ENCODE data around the gene RBMY1F.
"Not testable (repeated sequence)": the region's sequence is repeated elsewhere in the genome, so short reads cannot be mapped to it uniquely, and the experiment has no call there.

Gene RBMY1F

GRCh38 chrY:22182823-22183222, at the start of gene RBMY1F:
Gene RBMY1F, minus strand, starts transcription at chrY:22182923. Its CDS starts 1,954 bp downstream, at chrY:22180969.
- H3K27me3 ChIP-seq (ENCODE audit: control insufficient read depth in 5 of 5, insufficient read depth in 4 of 5, low read length in 5 of 5); H3K9ac ChIP-seq (ENCODE audit: low read length in 5 of 5); H3K36me3 ChIP-seq (ENCODE audit: control insufficient read depth in 5 of 5, insufficient read depth in 5 of 5, low read length in 5 of 5); H3K4me3 ChIP-seq (ENCODE audit: low read depth in 1 of 5, low read length in 5 of 5); H3K4me1 ChIP-seq (ENCODE audit: control insufficient read depth in 5 of 5, insufficient read depth in 5 of 5, low read length in 5 of 5); H3K9me3 ChIP-seq (ENCODE audit: control insufficient read depth in 5 of 5, low read length in 5 of 5); H3K27ac ChIP-seq (ENCODE audit: low read depth, low read length): not testable (repeated sequence)

GRCh38 chrY:22151144-22151543, 31.6 kb downstream of the RBMY1F start:
- H3K36me3 ChIP-seq (ENCODE audit: control insufficient read depth in 5 of 5, insufficient read depth in 5 of 5, low read length in 5 of 5); H3K4me3 ChIP-seq (ENCODE audit: low read depth in 1 of 5, low read length in 5 of 5); H3K9me3 ChIP-seq (ENCODE audit: control insufficient read depth in 5 of 5, low read length in 5 of 5); H3K4me1 ChIP-seq (ENCODE audit: control insufficient read depth in 5 of 5, insufficient read depth in 5 of 5, low read length in 5 of 5); H3K27ac ChIP-seq (ENCODE audit: low read depth, low read length); H3K9ac ChIP-seq (ENCODE audit: low read length in 5 of 5); H3K27me3 ChIP-seq (ENCODE audit: control insufficient read depth in 5 of 5, insufficient read depth in 4 of 5, low read length in 5 of 5): not testable (repeated sequence)

GRCh38 chrY:22141011-22141695, 41.6 kb downstream of the RBMY1F start:
- H3K36me3 ChIP-seq (ENCODE audit: control insufficient read depth in 5 of 5, insufficient read depth in 5 of 5, low read length in 5 of 5); H3K27me3 ChIP-seq (ENCODE audit: control insufficient read depth in 5 of 5, insufficient read depth in 4 of 5, low read length in 5 of 5); H3K4me3 ChIP-seq (ENCODE audit: low read depth in 1 of 5, low read length in 5 of 5); H3K9ac ChIP-seq (ENCODE audit: low read length in 5 of 5); H3K4me1 ChIP-seq (ENCODE audit: control insufficient read depth in 5 of 5, insufficient read depth in 5 of 5, low read length in 5 of 5); H3K9me3 ChIP-seq (ENCODE audit: control insufficient read depth in 5 of 5, low read length in 5 of 5); H3K27ac ChIP-seq (ENCODE audit: low read depth, low read length): not testable (repeated sequence)

- H3K4me3 ChIP-seq (ENCODE audit: low read depth in 1 of 5, low read length in 5 of 5); H3K4me1 ChIP-seq (ENCODE audit: control insufficient read depth in 5 of 5, insufficient read depth in 5 of 5, low read length in 5 of 5); H3K27ac ChIP-seq (ENCODE audit: low read depth, low read length); H3K36me3 ChIP-seq (ENCODE audit: control insufficient read depth in 5 of 5, insufficient read depth in 5 of 5, low read length in 5 of 5); H3K9me3 ChIP-seq (ENCODE audit: control insufficient read depth in 5 of 5, low read length in 5 of 5); H3K9ac ChIP-seq (ENCODE audit: low read length in 5 of 5); H3K27me3 ChIP-seq (ENCODE audit: control insufficient read depth in 5 of 5, insufficient read depth in 4 of 5, low read length in 5 of 5): not testable (repeated sequence)
Observed at GRCh38 chrY:22134719-22135118, 48.0 kb downstream of the RBMY1F start.

- not testable (repeated sequence) for H3K27me3 ChIP-seq (ENCODE audit: control insufficient read depth in 5 of 5, insufficient read depth in 4 of 5, low read length in 5 of 5); H3K4me3 ChIP-seq (ENCODE audit: low read depth in 1 of 5, low read length in 5 of 5); H3K27ac ChIP-seq (ENCODE audit: low read depth, low read length); H3K4me1 ChIP-seq (ENCODE audit: control insufficient read depth in 5 of 5, insufficient read depth in 5 of 5, low read length in 5 of 5); H3K36me3 ChIP-seq (ENCODE audit: control insufficient read depth in 5 of 5, insufficient read depth in 5 of 5, low read length in 5 of 5); H3K9ac ChIP-seq (ENCODE audit: low read length in 5 of 5); H3K9me3 ChIP-seq (ENCODE audit: control insufficient read depth in 5 of 5, low read length in 5 of 5)
Observed at GRCh38 chrY:22130494-22130893, 52.2 kb downstream of the RBMY1F start.
